Liver (tissue), 9 donors: ENCODE data around the gene PTPN4. TPM values are rescaled to one million over a fixed set of nuclear protein-coding genes. Genes with fewer than 3 reads are reported as not detected.
"Not testable (repeated sequence)": the region's sequence is repeated elsewhere in the genome, so short reads cannot be mapped to it uniquely, and the experiment has no call there.

Experiments
- DNase-seq: peaks from one replicate; pipeline ENCODE4 v3.0.0-alpha.2; 2017; ENCODE audit warnings: low spot score
- H3K27ac ChIP-seq, 2 donors: one replicate each; pipeline ENCODE4 v1.7.0; 2013; ENCODE audit warnings: inconsistent platforms in 2 of 2, low read length in 2 of 2, control low read depth in 1 of 2, low read depth in 1 of 2, mild to moderate bottlenecking in 1 of 2
- H3K27me3 ChIP-seq, 4 donors: one replicate each; pipeline versions ENCODE4 v1.6.1 to v1.7.0; 2013; ENCODE audit warnings: low read length in 3 of 4, inconsistent platforms in 1 of 4, mild to moderate bottlenecking in 1 of 4, moderate library complexity in 1 of 4; ENCODE audit not compliant: control insufficient read depth in 4 of 4, insufficient read depth in 4 of 4
- H3K36me3 ChIP-seq, 4 donors: one replicate each; pipeline versions ENCODE4 v1.6.1 to v1.7.0; 2013; ENCODE audit warnings: low read length in 3 of 4, mild to moderate bottlenecking in 3 of 4, low read depth in 1 of 4, moderate library complexity in 1 of 4; ENCODE audit not compliant: control insufficient read depth in 4 of 4, insufficient read depth in 3 of 4
- H3K4me1 ChIP-seq, 4 donors: one replicate each; pipeline versions ENCODE4 v1.6.1 to v1.7.0; 2013; ENCODE audit warnings: low read length in 3 of 4, mild to moderate bottlenecking in 3 of 4, moderate library complexity in 1 of 4; ENCODE audit not compliant: control insufficient read depth in 4 of 4, insufficient read depth in 4 of 4
- H3K4me3 ChIP-seq, 3 donors: one replicate each; pipeline versions ENCODE4 v1.6.1 to v1.7.0; 2013; ENCODE audit warnings: low read length in 3 of 3, control low read depth in 1 of 3, low read depth in 1 of 3, mild to moderate bottlenecking in 1 of 3
- H3K9ac ChIP-seq, 2 donors: one replicate each; pipeline ENCODE4 v1.7.0; 2013; ENCODE audit warnings: low read length in 2 of 2, mild to moderate bottlenecking in 2 of 2, moderate library complexity in 2 of 2, control low read depth in 1 of 2, low read depth in 1 of 2
- H3K9me3 ChIP-seq, 4 donors: one replicate each; pipeline versions ENCODE4 v1.6.1 to v1.7.0; 2013; ENCODE audit warnings: low read length in 3 of 4; ENCODE audit not compliant: control insufficient read depth in 4 of 4
- EGR1 ChIP-seq, 2 donors: IDR thresholded peaks; 2 replicates each; pipeline ENCODE4 v1.6.1; 2016 to 2018; ENCODE audit warnings: antibody characterized with exemption in 2 of 2, low read depth in 2 of 2
- FOXA1 ChIP-seq: IDR thresholded peaks from 2 replicates; pipeline ENCODE4 v1.6.1; 2016; ENCODE audit warnings: antibody characterized with exemption
- FOXA2 ChIP-seq: IDR thresholded peaks from 2 replicates; pipeline ENCODE4 v1.6.1; 2016; ENCODE audit warnings: antibody characterized with exemption
- GABPA ChIP-seq, 2 donors: IDR thresholded peaks in 1 of 2; conservative IDR thresholded peaks in 1 of 2; 2 replicates each; pipeline ENCODE4 v1.6.1; 2016; ENCODE audit warnings: antibody characterized with exemption in 2 of 2, mild to moderate bottlenecking in 1 of 2, moderate library complexity in 1 of 2
- HNF4A ChIP-seq, 2 donors: conservative IDR thresholded peaks; 2 replicates each; pipeline ENCODE4 v1.6.1; 2016; ENCODE audit warnings: antibody characterized with exemption in 2 of 2, mild to moderate bottlenecking in 2 of 2
- HNF4G ChIP-seq: IDR thresholded peaks from 2 replicates; pipeline ENCODE4 v1.6.1; 2016; ENCODE audit warnings: antibody characterized with exemption
- JUND ChIP-seq, 2 donors: IDR thresholded peaks; 2 replicates each; pipeline ENCODE4 v1.6.1; 2016; ENCODE audit warnings: antibody characterized with exemption in 2 of 2
- NR2F2 ChIP-seq: IDR thresholded peaks from 2 replicates; pipeline ENCODE4 v1.6.1; 2016; ENCODE audit warnings: antibody characterized with exemption
- RAD21 ChIP-seq, 2 donors: IDR thresholded peaks; 2 replicates each; pipeline ENCODE4 v1.6.1; 2016; ENCODE audit warnings: antibody characterized with exemption in 2 of 2, mild to moderate bottlenecking in 2 of 2
- RXRA ChIP-seq, 2 donors: IDR thresholded peaks; 2 replicates each; pipeline ENCODE4 v1.6.1; 2017 to 2018; ENCODE audit warnings: antibody characterized with exemption in 2 of 2, mild to moderate bottlenecking in 1 of 2
- SP1 ChIP-seq: IDR thresholded peaks from 2 replicates; pipeline ENCODE4 v1.6.1; 2018; ENCODE audit warnings: antibody characterized with exemption, mild to moderate bottlenecking
- TAF1 ChIP-seq: conservative IDR thresholded peaks from 2 replicates; pipeline ENCODE4 v1.6.1; 2016; ENCODE audit warnings: antibody characterized with exemption, mild to moderate bottlenecking
- YY1 ChIP-seq: IDR thresholded peaks from 2 replicates; pipeline ENCODE4 v1.6.1; 2016; ENCODE audit warnings: antibody characterized with exemption, mild to moderate bottlenecking
- WGBS: extraction: QIAGEN DNeasy Blood & Tissue Kit; methylation state at CpG from one replicate; pipeline ENCODE4 v1.1.7; 2013; 5-methylcytosine and 5-hydroxymethylcytosine counted together
- polyA plus RNA-seq, 2 donors: library from polyadenylated mRNA; stranded (reverse) in 1 of 2; unstranded in 1 of 2; fragments of 200-250 nt in 1 of 2; fragments of >200 nt in 1 of 2; fragmentation: Nextera tagmentation in 1 of 2; extraction: Ambion mirVana in 1 of 2; gene quantifications; one replicate each; pipeline versions ENCODE4 v1.2.1 to v1.2.3, GENCODE V29; 2013 to 2015
- total RNA-seq, 2 donors: library from RNA; depleted of rRNA; stranded (reverse); fragments of >200 nt; gene quantifications; one replicate each; pipeline ENCODE4 v1.2.3, GENCODE V29; 2014
- TF ChIP-seq, protein P1 (sequence below): IDR thresholded peaks from 2 replicates; pipeline ENCODE4 v1.6.1; 2016; ENCODE audit warnings: antibody characterized with exemption, mild to moderate bottlenecking
- TF ChIP-seq, protein P2 (sequence below): IDR thresholded peaks from 2 replicates; pipeline ENCODE4 v1.6.1; 2016; ENCODE audit warnings: antibody characterized with exemption
- TF ChIP-seq, protein P3 (sequence below): IDR thresholded peaks from 2 replicates; pipeline ENCODE4 v1.6.1; 2016; ENCODE audit warnings: antibody characterized with exemption
- TF ChIP-seq, protein P4 (sequence below): fragments of 150-350 bp; IDR thresholded peaks from 2 replicates; pipeline ENCODE4 v1.5.1; 2017; ENCODE audit warnings: improper control_type of control experiment, low read depth, low read length; ENCODE audit not compliant: missing input control
- TF ChIP-seq, protein P5 (sequence below): IDR thresholded peaks from 2 replicates; pipeline ENCODE4 v1.6.1; 2016; ENCODE audit warnings: antibody characterized with exemption
- donor health status: healthy.
- donor health status: healthy.
- donor health status: healthy.
- donor health status: healthy.
- donor health status: healthy.

PTPN4 gene
- total and polyA plus RNA-seq, 4 donors = 4.2 to 34.6 (median 9.5) TPM

DNA sequence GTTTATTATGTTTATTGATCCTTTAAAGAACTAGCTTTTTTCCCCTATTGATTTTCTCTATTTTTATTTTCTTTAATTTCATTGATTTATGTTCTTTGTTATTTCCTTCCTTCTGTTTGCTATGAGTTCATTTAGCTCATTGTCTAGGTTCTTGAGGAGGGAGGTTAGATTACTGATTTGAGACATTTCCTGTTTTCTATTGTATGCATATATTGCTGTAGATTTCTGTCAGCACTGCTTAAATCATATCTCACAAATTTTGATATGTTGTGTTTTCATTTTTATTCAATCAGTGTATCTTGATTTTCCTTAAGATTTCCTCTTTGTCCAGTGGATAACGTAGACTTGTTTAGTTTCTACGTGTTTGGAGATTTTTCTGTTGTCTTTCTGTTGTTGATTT lies 43.4 kb downstream of the PTPN4 start:
- Histone ChIP-seq H3K4me1 (no peaks in the 10 kb centered on the region), H3K36me3 (no peaks in the 10 kb centered on the region), H3K27me3 (no peaks in the 10 kb centered on the region), H3K4me3 (no peak overlapping the region), H3K9ac (no peak overlapping the region), H3K27ac (no peak overlapping the region), H3K9me3 (no peaks in the 10 kb centered on the region)
- DNase-seq = no peak
- 89% methylated on average over 2 of the region's 2 CpGs for WGBS
- TF ChIP-seq YY1 (no peak), EGR1 (IDR thresholded peaks at IDR 0.05; ENCODE audit: low read depth in 2 of 2) (no peak), GABPA (IDR thresholded peaks at IDR 0.05 in 1 of 2, conservative IDR thresholded peaks at IDR 0.05 in 1 of 2) (no peak), FOXA1 (no peak), SP1 (no peak), RAD21 (IDR thresholded peaks at IDR 0.05) (no peak), HNF4A (conservative IDR thresholded peaks at IDR 0.05) (no peak), JUND (IDR thresholded peaks at IDR 0.05) (no peak), NR2F2 (no peak), HNF4G (no peak), TAF1 (no peak), FOXA2 (no peak), RXRA (IDR thresholded peaks at IDR 0.05) (no peak)
- TF ChIP-seq, protein P1, sequence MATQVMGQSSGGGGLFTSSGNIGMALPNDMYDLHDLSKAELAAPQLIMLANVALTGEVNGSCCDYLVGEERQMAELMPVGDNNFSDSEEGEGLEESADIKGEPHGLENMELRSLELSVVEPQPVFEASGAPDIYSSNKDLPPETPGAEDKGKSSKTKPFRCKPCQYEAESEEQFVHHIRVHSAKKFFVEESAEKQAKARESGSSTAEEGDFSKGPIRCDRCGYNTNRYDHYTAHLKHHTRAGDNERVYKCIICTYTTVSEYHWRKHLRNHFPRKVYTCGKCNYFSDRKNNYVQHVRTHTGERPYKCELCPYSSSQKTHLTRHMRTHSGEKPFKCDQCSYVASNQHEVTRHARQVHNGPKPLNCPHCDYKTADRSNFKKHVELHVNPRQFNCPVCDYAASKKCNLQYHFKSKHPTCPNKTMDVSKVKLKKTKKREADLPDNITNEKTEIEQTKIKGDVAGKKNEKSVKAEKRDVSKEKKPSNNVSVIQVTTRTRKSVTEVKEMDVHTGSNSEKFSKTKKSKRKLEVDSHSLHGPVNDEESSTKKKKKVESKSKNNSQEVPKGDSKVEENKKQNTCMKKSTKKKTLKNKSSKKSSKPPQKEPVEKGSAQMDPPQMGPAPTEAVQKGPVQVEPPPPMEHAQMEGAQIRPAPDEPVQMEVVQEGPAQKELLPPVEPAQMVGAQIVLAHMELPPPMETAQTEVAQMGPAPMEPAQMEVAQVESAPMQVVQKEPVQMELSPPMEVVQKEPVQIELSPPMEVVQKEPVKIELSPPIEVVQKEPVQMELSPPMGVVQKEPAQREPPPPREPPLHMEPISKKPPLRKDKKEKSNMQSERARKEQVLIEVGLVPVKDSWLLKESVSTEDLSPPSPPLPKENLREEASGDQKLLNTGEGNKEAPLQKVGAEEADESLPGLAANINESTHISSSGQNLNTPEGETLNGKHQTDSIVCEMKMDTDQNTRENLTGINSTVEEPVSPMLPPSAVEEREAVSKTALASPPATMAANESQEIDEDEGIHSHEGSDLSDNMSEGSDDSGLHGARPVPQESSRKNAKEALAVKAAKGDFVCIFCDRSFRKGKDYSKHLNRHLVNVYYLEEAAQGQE = no peak
- TF ChIP-seq, protein P2, sequence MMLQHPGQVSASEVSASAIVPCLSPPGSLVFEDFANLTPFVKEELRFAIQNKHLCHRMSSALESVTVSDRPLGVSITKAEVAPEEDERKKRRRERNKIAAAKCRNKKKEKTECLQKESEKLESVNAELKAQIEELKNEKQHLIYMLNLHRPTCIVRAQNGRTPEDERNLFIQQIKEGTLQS = no peak
- TF ChIP-seq, protein P3, sequence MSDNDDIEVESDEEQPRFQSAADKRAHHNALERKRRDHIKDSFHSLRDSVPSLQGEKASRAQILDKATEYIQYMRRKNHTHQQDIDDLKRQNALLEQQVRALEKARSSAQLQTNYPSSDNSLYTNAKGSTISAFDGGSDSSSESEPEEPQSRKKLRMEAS = no peak
- TF ChIP-seq, protein P4, sequence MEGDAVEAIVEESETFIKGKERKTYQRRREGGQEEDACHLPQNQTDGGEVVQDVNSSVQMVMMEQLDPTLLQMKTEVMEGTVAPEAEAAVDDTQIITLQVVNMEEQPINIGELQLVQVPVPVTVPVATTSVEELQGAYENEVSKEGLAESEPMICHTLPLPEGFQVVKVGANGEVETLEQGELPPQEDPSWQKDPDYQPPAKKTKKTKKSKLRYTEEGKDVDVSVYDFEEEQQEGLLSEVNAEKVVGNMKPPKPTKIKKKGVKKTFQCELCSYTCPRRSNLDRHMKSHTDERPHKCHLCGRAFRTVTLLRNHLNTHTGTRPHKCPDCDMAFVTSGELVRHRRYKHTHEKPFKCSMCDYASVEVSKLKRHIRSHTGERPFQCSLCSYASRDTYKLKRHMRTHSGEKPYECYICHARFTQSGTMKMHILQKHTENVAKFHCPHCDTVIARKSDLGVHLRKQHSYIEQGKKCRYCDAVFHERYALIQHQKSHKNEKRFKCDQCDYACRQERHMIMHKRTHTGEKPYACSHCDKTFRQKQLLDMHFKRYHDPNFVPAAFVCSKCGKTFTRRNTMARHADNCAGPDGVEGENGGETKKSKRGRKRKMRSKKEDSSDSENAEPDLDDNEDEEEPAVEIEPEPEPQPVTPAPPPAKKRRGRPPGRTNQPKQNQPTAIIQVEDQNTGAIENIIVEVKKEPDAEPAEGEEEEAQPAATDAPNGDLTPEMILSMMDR = no peak
- TF ChIP-seq, protein P5, sequence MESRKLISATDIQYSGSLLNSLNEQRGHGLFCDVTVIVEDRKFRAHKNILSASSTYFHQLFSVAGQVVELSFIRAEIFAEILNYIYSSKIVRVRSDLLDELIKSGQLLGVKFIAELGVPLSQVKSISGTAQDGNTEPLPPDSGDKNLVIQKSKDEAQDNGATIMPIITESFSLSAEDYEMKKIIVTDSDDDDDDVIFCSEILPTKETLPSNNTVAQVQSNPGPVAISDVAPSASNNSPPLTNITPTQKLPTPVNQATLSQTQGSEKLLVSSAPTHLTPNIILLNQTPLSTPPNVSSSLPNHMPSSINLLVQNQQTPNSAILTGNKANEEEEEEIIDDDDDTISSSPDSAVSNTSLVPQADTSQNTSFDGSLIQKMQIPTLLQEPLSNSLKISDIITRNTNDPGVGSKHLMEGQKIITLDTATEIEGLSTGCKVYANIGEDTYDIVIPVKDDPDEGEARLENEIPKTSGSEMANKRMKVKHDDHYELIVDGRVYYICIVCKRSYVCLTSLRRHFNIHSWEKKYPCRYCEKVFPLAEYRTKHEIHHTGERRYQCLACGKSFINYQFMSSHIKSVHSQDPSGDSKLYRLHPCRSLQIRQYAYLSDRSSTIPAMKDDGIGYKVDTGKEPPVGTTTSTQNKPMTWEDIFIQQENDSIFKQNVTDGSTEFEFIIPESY = no peak

DNA sequence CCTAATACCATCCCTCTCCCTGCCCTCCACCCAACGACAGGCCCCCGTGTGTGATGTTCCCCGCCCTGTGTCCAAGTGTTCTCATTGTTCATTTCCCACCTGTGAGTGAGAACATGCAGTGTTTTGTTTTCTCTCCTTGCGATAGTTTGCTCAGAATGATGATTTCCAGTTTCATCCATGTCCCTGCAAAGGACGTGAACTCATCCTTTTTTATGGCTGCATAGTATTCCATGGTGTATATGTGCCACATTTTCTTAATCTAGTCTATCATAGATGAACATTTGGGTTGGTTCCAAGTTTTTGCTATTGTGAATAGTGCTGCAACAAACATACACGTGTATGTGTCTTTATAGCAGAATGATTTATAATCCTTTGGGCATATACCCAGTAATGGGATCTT lies 44.7 kb downstream of the PTPN4 start:
- not testable (repeated sequence) for H3K4me1 ChIP-seq, H3K4me3 ChIP-seq, H3K27me3 ChIP-seq, H3K27ac ChIP-seq, DNase-seq, H3K9ac ChIP-seq, H3K36me3 ChIP-seq, H3K9me3 ChIP-seq
- 98% methylated on average over 6 of the region's 6 CpGs for WGBS
